Activated naive CD4-positive, alpha-beta T cell treated with anti-CD3 and anti-CD28 coated beads, Interleukin-2, amount 10 ng/mL, durations not matched to agents 7 days and 5 days (primary cell): ENCODE results near the gene GSDME.

Experiments
- CTCF ChIA-PET: fragments of 350-600 bp; sonication (Branson Sonifier 250); formaldehyde crosslinking; loops from one replicate; lab custom pipeline; 2021; ENCODE audit warnings: antibody characterized with exemption; lab: Charles Lee
- DNase-seq: peaks from one replicate; pipeline ENCODE4 v3.0.0-alpha.2; 2020
- H3K27ac Mint-ChIP-seq: one replicate; pipeline ENCODE4 v1.8.0; 2021; ENCODE audit warnings: mild to moderate bottlenecking, moderate library complexity, mixed read lengths
- H3K27me3 Mint-ChIP-seq: one replicate; pipeline ENCODE4 v1.8.0; 2021; ENCODE audit warnings: mild to moderate bottlenecking, mixed read lengths
- H3K36me3 Mint-ChIP-seq: one replicate; pipeline ENCODE4 v1.8.0; 2021; ENCODE audit warnings: mixed read lengths
- H3K4me1 Mint-ChIP-seq: one replicate; pipeline ENCODE4 v1.8.0; 2021; ENCODE audit warnings: mixed read lengths
- H3K4me3 Mint-ChIP-seq: one replicate; pipeline ENCODE4 v1.8.0; 2021; ENCODE audit warnings: mild to moderate bottlenecking, moderate library complexity, mixed read lengths
- H3K9me3 Mint-ChIP-seq: one replicate; pipeline ENCODE4 v1.8.0; 2021; ENCODE audit warnings: mixed read lengths

GSDME gene

GRCh38 chr7:24786941-24787340, 29.7 kb upstream of the GSDME start:
- no peak for DNase-seq
- Mint-ChIP-seq H3K4me1 (no peaks in the 10 kb centered on the region), H3K9me3 (peaks cover 4% of the 10 kb centered on the region), H3K27me3 (no peaks in the 10 kb centered on the region), H3K4me3 (no peak overlapping the region), H3K36me3 (peaks cover 7% of the 10 kb centered on the region), H3K27ac (peak overlapping the region; percentile 39)
- CTCF ChIA-PET = no interaction called here

- no peak for DNase-seq
- CTCF ChIA-PET = interaction anchor here (0.6 kb wide), 1 partner anchor 277 kb away, joined by 4 read pairs; no protein-coding TSS in a partner anchor
- Mint-ChIP-seq H3K36me3 (peaks cover 5% of the 10 kb centered on the region), H3K27me3 (no peaks in the 10 kb centered on the region), H3K27ac (no peak overlapping the region), H3K9me3 (peaks cover 4% of the 10 kb centered on the region), H3K4me3 (no peak overlapping the region), H3K4me1 (no peaks in the 10 kb centered on the region)
Observed at GRCh38 chr7:24786306-24786705, 29.0 kb upstream of the GSDME start.

- Mint-ChIP-seq H3K4me1 (no peaks in the 10 kb centered on the region), H3K27ac (no peak overlapping the region), H3K9me3 (peaks cover 4% of the 10 kb centered on the region), H3K27me3 (no peaks in the 10 kb centered on the region), H3K36me3 (peaks cover 5% of the 10 kb centered on the region), H3K4me3 (no peak overlapping the region)
- CTCF ChIA-PET = interaction anchor here (0.6 to 0.7 kb wide), 2 partner anchors 69 to 136 kb away, joined by 3 to 5 read pairs; no protein-coding TSS in a partner anchor
- DNase-seq = no peak
Observed at GRCh38 chr7:24784277-24784676, 27.0 kb upstream of the GSDME start.

- H3K27ac Mint-ChIP-seq = no peak overlapping the region
- DNase-seq = no peak
- no peak overlapping the region for H3K4me3 Mint-ChIP-seq
- H3K4me1 Mint-ChIP-seq = no peaks in the 10 kb centered on the region
- no peaks in the 10 kb centered on the region for H3K27me3 Mint-ChIP-seq
- CTCF ChIA-PET = interaction anchor here (0.6 to 1.3 kb wide), 5 partner anchors 17 to 796 kb away, joined by 3 to 6 read pairs (median 4); no protein-coding TSS in a partner anchor
- H3K36me3 Mint-ChIP-seq = peaks cover 5% of the 10 kb centered on the region
- peaks cover 3% of the 10 kb centered on the region for H3K9me3 Mint-ChIP-seq
Observed at GRCh38 chr7:24783698-24784097, 26.4 kb upstream of the GSDME start.

- H3K9me3 Mint-ChIP-seq = peaks cover 3% of the 10 kb centered on the region
- no peak overlapping the region for H3K27ac Mint-ChIP-seq
- H3K36me3 Mint-ChIP-seq = peaks cover 5% of the 10 kb centered on the region
- CTCF ChIA-PET = no interaction called here
- no peaks in the 10 kb centered on the region for H3K27me3 Mint-ChIP-seq
- H3K4me1 Mint-ChIP-seq = peaks cover 2% of the 10 kb centered on the region
- no peak overlapping the region for H3K4me3 Mint-ChIP-seq
- no peak for DNase-seq
Observed at GRCh38 chr7:24781106-24781505, 23.8 kb upstream of the GSDME start.

- Mint-ChIP-seq H3K4me3 (no peak overlapping the region), H3K27me3 (no peaks in the 10 kb centered on the region), H3K9me3 (peaks cover 3% of the 10 kb centered on the region), H3K27ac (no peak overlapping the region), H3K36me3 (peaks cover 5% of the 10 kb centered on the region), H3K4me1 (peaks cover 2% of the 10 kb centered on the region)
- DNase-seq = no peak
- CTCF ChIA-PET = interaction anchor here (1.5 kb wide), 1 partner anchor 9 kb away, joined by 4 read pairs; no protein-coding TSS in a partner anchor
Observed at GRCh38 chr7:24779283-24779655, 22.0 kb upstream of the GSDME start.

- Mint-ChIP-seq H3K9me3 (peaks cover 2% of the 10 kb centered on the region), H3K4me1 (peaks cover 5% of the 10 kb centered on the region), H3K27ac (peak overlapping the region; percentile 8), H3K36me3 (peaks cover 4% of the 10 kb centered on the region), H3K4me3 (no peak overlapping the region), H3K27me3 (no peaks in the 10 kb centered on the region)
- DNase-seq = no peak
- CTCF ChIA-PET = interaction anchor here (1.5 kb wide), 1 partner anchor 9 kb away, joined by 4 read pairs; no protein-coding TSS in a partner anchor
Observed at GRCh38 chr7:24778543-24779282, 21.4 kb upstream of the GSDME start.

GRCh38 chr7:24777806-24778205, 20.5 kb upstream of the GSDME start:
- CTCF ChIA-PET = interaction anchor here (0.7 to 1.0 kb wide), 3 partner anchors 35 to 316 kb away, joined by 3 read pairs; no protein-coding TSS in a partner anchor
- H3K4me1 Mint-ChIP-seq = peaks cover 9% of the 10 kb centered on the region
- DNase-seq = no peak
- H3K27ac Mint-ChIP-seq = no peak overlapping the region
- no peak overlapping the region for H3K4me3 Mint-ChIP-seq
- H3K9me3 Mint-ChIP-seq = no peaks in the 10 kb centered on the region
- no peaks in the 10 kb centered on the region for H3K36me3 Mint-ChIP-seq
- H3K27me3 Mint-ChIP-seq = no peaks in the 10 kb centered on the region

GRCh38 chr7:24773646-24774045, 16.4 kb upstream of the GSDME start:
- Mint-ChIP-seq H3K9me3 (peaks cover 5% of the 10 kb centered on the region), H3K27me3 (peaks cover 10% of the 10 kb centered on the region), H3K4me3 (no peak overlapping the region), H3K27ac (no peak overlapping the region), H3K36me3 (no peaks in the 10 kb centered on the region), H3K4me1 (peaks cover 28% of the 10 kb centered on the region)
- DNase-seq = no peak
- CTCF ChIA-PET = no interaction called here

GRCh38 chr7:24769851-24770250, 12.6 kb upstream of the GSDME start:
- H3K27me3 Mint-ChIP-seq = peaks cover 20% of the 10 kb centered on the region
- H3K4me3 Mint-ChIP-seq = no peak overlapping the region
- no peak overlapping the region for H3K27ac Mint-ChIP-seq
- peaks cover 5% of the 10 kb centered on the region for H3K9me3 Mint-ChIP-seq
- CTCF ChIA-PET = interaction anchor here (0.7 to 2.1 kb wide), 4 partner anchors 9 to 331 kb away, joined by 3 to 7 read pairs (median 4); no protein-coding TSS in a partner anchor
- DNase-seq = no peak
- H3K36me3 Mint-ChIP-seq = no peaks in the 10 kb centered on the region
- peaks cover 34% of the 10 kb centered on the region for H3K4me1 Mint-ChIP-seq

GRCh38 chr7:24769014-24769830, 12.0 kb upstream of the GSDME start:
- no peaks in the 10 kb centered on the region for H3K36me3 Mint-ChIP-seq
- H3K4me3 Mint-ChIP-seq = no peak overlapping the region
- H3K27me3 Mint-ChIP-seq = peaks cover 26% of the 10 kb centered on the region
- H3K27ac Mint-ChIP-seq = peak overlapping the region; percentile 17
- peaks cover 5% of the 10 kb centered on the region for H3K9me3 Mint-ChIP-seq
- H3K4me1 Mint-ChIP-seq = peaks cover 34% of the 10 kb centered on the region
- DNase-seq = no peak
- CTCF ChIA-PET = interaction anchor here (0.6 to 2.1 kb wide), 5 partner anchors 10 to 331 kb away, joined by 3 to 7 read pairs (median 3); no protein-coding TSS in a partner anchor

- Mint-ChIP-seq H3K4me3 (no peak overlapping the region), H3K27me3 (peaks cover 32% of the 10 kb centered on the region), H3K27ac (no peak overlapping the region), H3K4me1 (peaks cover 27% of the 10 kb centered on the region), H3K36me3 (no peaks in the 10 kb centered on the region), H3K9me3 (peaks cover 5% of the 10 kb centered on the region)
- CTCF ChIA-PET = no interaction called here
- no peak for DNase-seq
Observed at GRCh38 chr7:24767878-24768569, 10.8 kb upstream of the GSDME start.

- no peak for DNase-seq
- Mint-ChIP-seq H3K4me3 (no peak overlapping the region), H3K9me3 (no peaks in the 10 kb centered on the region), H3K27me3 (peaks cover 41% of the 10 kb centered on the region), H3K27ac (no peak overlapping the region), H3K4me1 (peaks cover 22% of the 10 kb centered on the region), H3K36me3 (no peaks in the 10 kb centered on the region)
- CTCF ChIA-PET = interaction anchor here (0.5 kb wide), 1 partner anchor 99 kb away, joined by 3 read pairs; no protein-coding TSS in a partner anchor
Observed at GRCh38 chr7:24764972-24765744, 7.9 kb upstream of the GSDME start.
